GM08714 (cell line): ENCODE measurements around the gene SGIP1.

Experiments
- H3K4me3 ChIP-seq: fragments of 200-500 bp; sonication (Bioruptor generic); 2 replicates; pipeline ENCODE4 v1.5.1; 2014; ENCODE audit warnings: mild to moderate bottlenecking, low read length, inconsistent platforms
- ZNF274 ChIP-seq: IDR thresholded peaks from 2 replicates; pipeline ENCODE4 v1.6.1; 2012; ENCODE audit warnings: mild to moderate bottlenecking, low read depth, low read length

Gene SGIP1

GRCh38 chr1:66628926-66629325, 95.0 kb downstream of the SGIP1 start:
- H3K4me3 ChIP-seq: no peak overlapping the region
- TF ChIP-seq ZNF274: no peak

DNA sequence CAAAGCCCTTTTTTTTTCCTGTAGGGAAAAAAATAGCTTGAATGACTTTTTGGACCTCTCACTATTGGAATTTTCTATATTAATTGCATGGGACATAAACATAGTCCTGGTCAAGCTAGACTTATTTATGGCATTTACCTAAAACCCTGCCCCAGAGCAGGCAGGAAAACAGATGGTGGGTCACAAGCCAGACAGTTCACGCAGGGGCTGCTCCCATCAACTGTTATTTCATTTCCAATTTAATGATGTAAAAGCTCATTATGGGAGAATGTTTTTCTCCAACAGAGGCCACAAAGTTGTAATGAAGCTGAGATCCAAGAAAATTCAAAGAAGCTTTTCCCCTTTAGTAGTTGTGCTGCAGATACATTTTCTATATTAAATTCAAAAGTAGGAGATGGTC, 99.2 kb downstream of the SGIP1 start:
- no peak for TF ChIP-seq ZNF274
- H3K4me3 ChIP-seq: no peak overlapping the region

GRCh38 chr1:66637146-66637545, 103.2 kb downstream of the SGIP1 start:
- H3K4me3 ChIP-seq: no peak overlapping the region
- TF ChIP-seq ZNF274: no peak

- H3K4me3 ChIP-seq: no peak overlapping the region
- no peak for TF ChIP-seq ZNF274
Observed at GRCh38 chr1:66641891-66642473, 108.0 kb downstream of the SGIP1 start.

- H3K4me3 ChIP-seq: no peak overlapping the region
- no peak for TF ChIP-seq ZNF274
Observed at GRCh38 chr1:66642992-66643391, 109.0 kb downstream of the SGIP1 start.

DNA sequence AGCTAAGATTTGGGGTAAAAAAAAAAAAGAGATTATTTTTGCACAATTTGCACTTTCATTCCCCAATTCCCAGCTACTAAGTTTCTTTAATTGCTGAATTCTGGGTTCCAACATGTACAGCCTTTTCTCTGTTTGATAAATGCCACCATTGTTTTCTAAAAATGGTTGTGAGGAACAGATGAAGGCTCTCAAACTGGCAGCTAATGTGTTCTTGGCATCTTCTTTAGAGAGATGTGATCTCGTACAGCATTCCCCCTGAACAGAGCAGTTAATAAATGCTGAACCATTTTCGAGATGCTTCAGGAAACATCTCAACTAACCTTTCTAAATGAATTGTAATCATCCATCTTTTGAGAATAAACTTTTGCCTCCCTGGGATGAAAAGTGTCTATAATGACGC, 110.4 kb downstream of the SGIP1 start:
- TF ChIP-seq ZNF274: no peak
- no peak overlapping the region for H3K4me3 ChIP-seq

DNA sequence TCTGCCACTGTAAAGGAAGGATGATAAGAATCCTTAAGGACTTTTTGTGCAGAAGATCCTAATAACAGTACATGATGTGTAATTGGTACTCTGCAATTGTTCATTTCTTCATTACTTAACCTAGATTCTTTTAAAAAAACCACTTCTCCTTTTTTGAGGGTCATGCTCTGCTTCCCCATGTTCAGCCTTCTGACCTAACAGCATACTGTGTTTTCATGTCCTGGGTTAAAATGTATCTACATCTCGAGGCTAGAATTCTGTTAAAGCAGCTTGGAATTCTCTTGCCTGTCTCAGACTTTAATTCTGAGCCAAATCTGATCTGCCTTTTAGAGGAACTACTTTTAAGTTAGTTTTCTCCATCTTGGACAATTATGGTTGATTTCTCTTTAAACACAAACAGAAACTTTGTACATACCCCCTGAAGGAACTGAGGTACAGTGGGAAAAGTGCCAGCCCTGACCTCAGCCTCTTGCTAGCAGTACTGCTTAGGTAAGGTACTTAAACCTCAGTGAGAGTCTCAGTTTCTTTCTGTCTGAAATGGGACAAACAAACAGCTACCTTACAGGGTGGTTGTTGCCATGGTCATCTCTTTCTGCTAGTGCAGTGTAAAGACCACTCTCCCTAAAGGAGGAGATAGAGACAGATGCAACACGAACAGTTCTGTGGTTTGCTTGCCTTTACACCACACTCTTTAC, 115.1 kb downstream of the SGIP1 start:
- H3K4me3 ChIP-seq: no peak overlapping the region

GRCh38 chr1:66652556-66652955, 118.6 kb downstream of the SGIP1 start:
- no peak for TF ChIP-seq ZNF274
- H3K4me3 ChIP-seq: no peak overlapping the region

More for the DNA sequence above, 115.1 kb downstream of the SGIP1 start:
- TF ChIP-seq ZNF274: no peak

DNA sequence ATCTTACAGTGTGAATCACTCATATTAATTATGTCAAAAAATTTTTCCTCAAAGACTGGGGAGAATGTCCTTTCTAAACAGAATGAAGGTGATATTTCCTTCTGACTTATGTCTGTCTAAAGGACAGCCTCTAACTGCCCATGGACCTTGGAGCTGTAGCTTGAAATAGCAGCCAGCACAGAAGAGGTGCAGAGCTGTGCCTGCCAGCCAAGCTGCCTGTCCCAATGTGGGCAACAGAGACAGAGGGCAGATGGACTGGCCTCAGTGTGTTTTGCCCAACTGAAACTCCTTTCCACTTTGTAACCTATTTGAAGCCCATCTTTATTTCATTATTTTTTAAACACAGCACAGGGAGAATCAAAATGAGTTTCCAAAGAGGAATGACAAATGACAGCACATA, 120.7 kb downstream of the SGIP1 start:
- no peak overlapping the region for H3K4me3 ChIP-seq
- no peak for TF ChIP-seq ZNF274

- H3K4me3 ChIP-seq: no peak overlapping the region
- no peak for TF ChIP-seq ZNF274
Observed at GRCh38 chr1:66671455-66671854, 137.5 kb downstream of the SGIP1 start.

- no peak overlapping the region for H3K4me3 ChIP-seq
- no peak for TF ChIP-seq ZNF274
Observed at GRCh38 chr1:66676613-66677298, 142.8 kb downstream of the SGIP1 start.

DNA sequence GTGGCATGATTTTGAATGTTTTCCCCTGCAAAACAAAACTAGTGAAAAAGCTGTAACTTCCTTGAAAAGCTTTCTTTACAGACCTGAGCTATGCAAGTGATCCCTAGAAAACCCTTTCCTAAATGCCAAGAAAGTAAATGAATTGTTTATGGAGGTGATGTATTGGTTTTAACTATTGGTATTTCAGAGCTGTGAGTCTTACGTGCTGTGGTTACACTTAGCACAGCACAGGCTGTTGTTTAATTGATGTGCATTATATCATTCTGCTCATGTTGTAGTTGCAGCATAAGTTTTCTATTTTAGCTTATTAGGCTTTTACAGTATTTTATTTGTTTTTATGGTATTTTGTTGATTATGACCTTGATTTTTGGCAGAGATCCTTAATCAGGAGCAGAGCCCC, 144.2 kb downstream of the SGIP1 start:
- H3K4me3 ChIP-seq: no peak overlapping the region
- TF ChIP-seq ZNF274: no peak

DNA sequence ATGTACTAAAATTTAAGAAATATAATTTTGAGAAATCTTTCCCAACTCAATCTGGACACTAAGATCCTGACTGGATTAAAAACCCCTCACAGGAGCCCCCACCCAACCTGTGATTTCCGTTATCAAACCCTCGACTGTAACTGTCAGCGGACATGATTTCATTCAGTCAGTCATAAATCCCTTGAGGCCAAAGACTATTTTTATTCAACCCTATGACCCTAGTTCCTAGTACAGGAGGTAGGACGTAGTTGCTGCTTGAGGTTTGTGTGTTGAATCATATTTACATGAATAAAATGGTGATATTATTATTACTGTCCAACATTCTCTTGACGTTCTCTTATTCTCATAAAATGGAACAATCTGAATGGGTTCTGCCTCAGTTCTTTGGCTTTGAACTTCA, 145.2 kb downstream of the SGIP1 start:
- no peak for TF ChIP-seq ZNF274
- no peak overlapping the region for H3K4me3 ChIP-seq

DNA sequence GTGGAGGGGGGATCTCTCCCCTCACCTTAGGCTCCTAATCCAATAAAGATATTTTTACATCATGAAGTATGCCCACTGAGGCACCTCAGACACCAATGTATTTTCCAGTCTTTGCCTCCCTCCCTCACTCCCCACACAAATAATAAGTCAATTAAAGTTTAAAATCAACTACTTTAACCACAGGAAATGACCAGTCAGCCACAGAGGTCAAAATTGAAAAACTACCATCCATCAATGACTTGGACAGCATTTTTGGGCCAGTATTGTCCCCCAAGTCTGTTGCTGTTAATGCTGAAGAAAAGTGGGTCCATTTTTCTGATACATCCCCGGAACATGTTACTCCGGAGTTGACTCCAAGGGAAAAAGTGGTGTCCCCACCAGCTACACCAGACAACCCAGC, 147.7 kb downstream of the SGIP1 start:
- H3K4me3 ChIP-seq: no peak overlapping the region
- no peak for TF ChIP-seq ZNF274

GRCh38 chr1:66682106-66682505, 148.2 kb downstream of the SGIP1 start:
- no peak overlapping the region for H3K4me3 ChIP-seq
- no peak for TF ChIP-seq ZNF274
